IPS-15b (cell line): ENCODE measurements around the gene CAPN5.

Experiments
- H3K27me3 ChIP-seq: one replicate; pipeline ENCODE4 v1.6.1; 2013; ENCODE audit warnings: low read length; ENCODE audit not compliant: control insufficient read depth, insufficient read depth
- H3K36me3 ChIP-seq: one replicate; pipeline ENCODE4 v1.6.1; 2013; ENCODE audit warnings: low read length; ENCODE audit not compliant: control insufficient read depth, insufficient read depth
- H3K4me1 ChIP-seq: one replicate; pipeline ENCODE4 v1.6.1; 2013; ENCODE audit warnings: mild to moderate bottlenecking, low read length; ENCODE audit not compliant: control insufficient read depth, insufficient read depth
- H3K4me3 ChIP-seq: one replicate; pipeline ENCODE4 v1.5.1; 2013; ENCODE audit warnings: low read depth, low read length
- H3K9ac ChIP-seq: one replicate; pipeline ENCODE4 v1.6.1; 2013; ENCODE audit warnings: low read depth, mild to moderate bottlenecking, low read length
- H3K9me3 ChIP-seq: one replicate; pipeline ENCODE4 v1.6.1; 2013; ENCODE audit warnings: mild to moderate bottlenecking, low read length; ENCODE audit not compliant: control insufficient read depth, insufficient read depth

Gene CAPN5

GRCh38 chr11:77088236-77089003, 21.6 kb downstream of the CAPN5 start:
- no peak overlapping the region for H3K4me3 ChIP-seq
- H3K36me3 ChIP-seq: no peaks in the 10 kb centered on the region
- H3K9ac ChIP-seq: no peak overlapping the region
- H3K4me1 ChIP-seq: peaks cover 2% of the 10 kb centered on the region
- no peaks in the 10 kb centered on the region for H3K27me3 ChIP-seq
- H3K9me3 ChIP-seq: no peaks in the 10 kb centered on the region

GRCh38 chr11:77089004-77089545, 22.3 kb downstream of the CAPN5 start:
- H3K27me3 ChIP-seq: no peaks in the 10 kb centered on the region
- H3K9ac ChIP-seq: no peak overlapping the region
- no peaks in the 10 kb centered on the region for H3K36me3 ChIP-seq
- no peaks in the 10 kb centered on the region for H3K9me3 ChIP-seq
- H3K4me1 ChIP-seq: peaks cover 2% of the 10 kb centered on the region
- H3K4me3 ChIP-seq: no peak overlapping the region

GRCh38 chr11:77090046-77090372, 23.2 kb downstream of the CAPN5 start:
- Histone ChIP-seq H3K4me3 (no peak overlapping the region), H3K4me1 (peaks cover 2% of the 10 kb centered on the region), H3K27me3 (no peaks in the 10 kb centered on the region), H3K36me3 (no peaks in the 10 kb centered on the region), H3K9me3 (no peaks in the 10 kb centered on the region), H3K9ac (no peak overlapping the region)

GRCh38 chr11:77090373-77091111, 23.8 kb downstream of the CAPN5 start:
- Histone ChIP-seq H3K9ac (peak overlapping the region; percentile 18), H3K4me1 (peaks cover 2% of the 10 kb centered on the region), H3K27me3 (no peaks in the 10 kb centered on the region), H3K9me3 (no peaks in the 10 kb centered on the region), H3K36me3 (no peaks in the 10 kb centered on the region), H3K4me3 (no peak overlapping the region)

- Histone ChIP-seq H3K36me3 (no peaks in the 10 kb centered on the region), H3K27me3 (no peaks in the 10 kb centered on the region), H3K9me3 (no peaks in the 10 kb centered on the region), H3K9ac (peak overlapping the region; percentile 18), H3K4me3 (no peak overlapping the region), H3K4me1 (peaks cover 2% of the 10 kb centered on the region)
Observed at GRCh38 chr11:77091146-77091940, 24.6 kb downstream of the CAPN5 start.

- Histone ChIP-seq H3K9me3 (no peaks in the 10 kb centered on the region), H3K4me1 (peaks cover 2% of the 10 kb centered on the region), H3K27me3 (no peaks in the 10 kb centered on the region), H3K9ac (no peak overlapping the region), H3K4me3 (no peak overlapping the region), H3K36me3 (no peaks in the 10 kb centered on the region)
Observed at GRCh38 chr11:77092382-77092781, 25.6 kb downstream of the CAPN5 start.

GRCh38 chr11:77093056-77093891, 26.5 kb downstream of the CAPN5 start:
- Histone ChIP-seq H3K36me3 (no peaks in the 10 kb centered on the region), H3K9me3 (no peaks in the 10 kb centered on the region), H3K9ac (no peak overlapping the region), H3K4me3 (no peak overlapping the region), H3K27me3 (no peaks in the 10 kb centered on the region), H3K4me1 (peaks cover 2% of the 10 kb centered on the region)

- no peak overlapping the region for H3K4me3 ChIP-seq
- no peak overlapping the region for H3K9ac ChIP-seq
Observed at GRCh38 chr11:77093987-77094840, 27.4 kb downstream of the CAPN5 start.

GRCh38 chr11:77094841-77095365, 28.1 kb downstream of the CAPN5 start:
- no peak overlapping the region for H3K9ac ChIP-seq
- no peaks in the 10 kb centered on the region for H3K36me3 ChIP-seq
- H3K4me1 ChIP-seq: peaks cover 2% of the 10 kb centered on the region
- H3K27me3 ChIP-seq: no peaks in the 10 kb centered on the region
- no peaks in the 10 kb centered on the region for H3K9me3 ChIP-seq
- no peak overlapping the region for H3K4me3 ChIP-seq

More at GRCh38 chr11:77093987-77094840, 27.4 kb downstream of the CAPN5 start:
- Histone ChIP-seq H3K9me3 (no peaks in the 10 kb centered on the region), H3K4me1 (peaks cover 2% of the 10 kb centered on the region), H3K27me3 (no peaks in the 10 kb centered on the region), H3K36me3 (no peaks in the 10 kb centered on the region)
